KG1 (cell line): ENCODE data around the gene OPCML.

Experiments used
- DNase-seq: peaks from one replicate; lab custom pipeline; 2025; lab: John Stamatoyannopoulos, UW

OPCML gene

GRCh38 chr11:132790466-132790865 lies 741.8 kb downstream of the OPCML start:
- no peak for DNase-seq

GRCh38 chr11:132788816-132789325 lies 743.4 kb downstream of the OPCML start:
- DNase-seq, result no peak

GRCh38 chr11:132785878-132786277 lies 746.4 kb downstream of the OPCML start:
- DNase-seq, result no peak

- no peak for DNase-seq
These were observed 747.9 kb downstream of the OPCML start for GRCh38 chr11:132784441-132784840.

- DNase-seq, result no peak
These were observed 750.2 kb downstream of the OPCML start for GRCh38 chr11:132782102-132782501.

GRCh38 chr11:132780046-132780445 lies 752.3 kb downstream of the OPCML start:
- DNase-seq, result no peak

GRCh38 chr11:132779497-132779896 lies 752.8 kb downstream of the OPCML start:
- DNase-seq, result no peak

- no peak for DNase-seq
These were observed 755.0 kb downstream of the OPCML start for GRCh38 chr11:132777067-132777975.

GRCh38 chr11:132773751-132774150 lies 758.5 kb downstream of the OPCML start:
- DNase-seq, result no peak

GRCh38 chr11:132772703-132773545 lies 759.4 kb downstream of the OPCML start:
- no peak for DNase-seq

- DNase-seq, result no peak
These were observed 760.6 kb downstream of the OPCML start for GRCh38 chr11:132771746-132772145.

GRCh38 chr11:132770829-132771530 lies 761.3 kb downstream of the OPCML start:
- no peak for DNase-seq

GRCh38 chr11:132763503-132763902 lies 768.8 kb downstream of the OPCML start:
- DNase-seq, result no peak

GRCh38 chr11:132755934-132756333 lies 776.4 kb downstream of the OPCML start:
- DNase-seq, result no peak

GRCh38 chr11:132751516-132752250 lies 780.6 kb downstream of the OPCML start:
- no peak for DNase-seq

GRCh38 chr11:132746305-132746704 lies 786.0 kb downstream of the OPCML start:
- no peak for DNase-seq

- no peak for DNase-seq
These were observed 787.0 kb downstream of the OPCML start for GRCh38 chr11:132745306-132745705.

GRCh38 chr11:132744771-132745170 lies 787.5 kb downstream of the OPCML start:
- DNase-seq, result no peak

GRCh38 chr11:132743601-132744000 lies 788.7 kb downstream of the OPCML start:
- no peak for DNase-seq

- DNase-seq, result no peak
These were observed 789.4 kb downstream of the OPCML start for GRCh38 chr11:132742929-132743328.

- DNase-seq, result no peak
These were observed 798.1 kb downstream of the OPCML start for GRCh38 chr11:132734217-132734616.
